Measurements from ENCODE around the gene COPS7A. TPM values are rescaled to one million over a fixed set of nuclear protein-coding genes. Genes with fewer than 3 reads are reported as not detected.
"Not testable (repeated sequence)": the region's sequence is repeated elsewhere in the genome, so short reads cannot be mapped to it uniquely, and the experiment has no call there.

Gene COPS7A
- total RNA-seq, 2 donors from 2014 or later: 33.3 to 47.6 TPM

GRCh38 chr12:6699259-6699988, 24.4 kb upstream of the COPS7A start:
- Histone ChIP-seq H3K9me3 (no peaks in the 10 kb centered on the region), H3K4me1 (peaks cover 3% of the 10 kb centered on the region), H3K9ac (ENCODE audit: low read depth in 2 of 2, low read length in 2 of 2) (no peak overlapping the region), H3K27me3 (peaks cover 28% of the 10 kb centered on the region), H3K36me3 (no peaks in the 10 kb centered on the region), H3K4me3 (peak overlapping the region; percentile 42), H3K27ac (no peak overlapping the region)
- DNase-seq: no peak
- no peak for TF ChIP-seq CTCF (IDR thresholded peaks at IDR 0.05)
- intact Hi-C loops (cut with DNase I): no loop called here

- Histone ChIP-seq H3K9ac (ENCODE audit: low read depth in 2 of 2, low read length in 2 of 2) (peak overlapping the region in 1 of 2 donors; percentile 46), H3K27ac (no peak overlapping the region), H3K9me3 (no peaks in the 10 kb centered on the region), H3K4me3 (peak overlapping the region; percentile 42), H3K27me3 (peaks cover 28% of the 10 kb centered on the region), H3K4me1 (peaks cover 3% of the 10 kb centered on the region), H3K36me3 (no peaks in the 10 kb centered on the region)
- TF ChIP-seq CTCF (IDR thresholded peaks at IDR 0.05): no peak
- no peak for DNase-seq
- intact Hi-C loops (cut with DNase I): no loop called here
Observed at GRCh38 chr12:6699989-6700645, 23.7 kb upstream of the COPS7A start.

- peaks cover 28% of the 10 kb centered on the region for H3K27me3 ChIP-seq
- H3K4me3 ChIP-seq: peak within 1 kb of the TSS; percentile 42
- no peaks in the 10 kb centered on the region for H3K36me3 ChIP-seq
- no peak for TF ChIP-seq CTCF (IDR thresholded peaks at IDR 0.05)
- peak within 1 kb of the TSS in 1 of 2 donors; percentile 46 for H3K9ac ChIP-seq (ENCODE audit: low read depth in 2 of 2, low read length in 2 of 2)
- peaks cover 3% of the 10 kb centered on the region for H3K4me1 ChIP-seq
- H3K27ac ChIP-seq: no peak within 1 kb of the TSS
- DNase-seq: no peak
- H3K9me3 ChIP-seq: no peaks in the 10 kb centered on the region
- intact Hi-C loops (cut with DNase I): no loop called here
Observed at GRCh38 chr12:6700646-6701051, 23.2 kb upstream of the COPS7A start, which contains the start of gene PIANP. TSS of gene PIANP (minus strand) at chr12:6700815. CDS start at chr12:6698061, 2,754 bp downstream.

- no peak for DNase-seq
- H3K4me1 ChIP-seq: peaks cover 3% of the 10 kb centered on the region
- peak overlapping the region; percentile 42 for H3K4me3 ChIP-seq
- H3K36me3 ChIP-seq: no peaks in the 10 kb centered on the region
- peaks cover 28% of the 10 kb centered on the region for H3K27me3 ChIP-seq
- no peak for TF ChIP-seq CTCF (IDR thresholded peaks at IDR 0.05)
- intact Hi-C loops (cut with DNase I): no loop called here
- peak overlapping the region in 1 of 2 donors; percentile 39 for H3K9ac ChIP-seq (ENCODE audit: low read depth in 2 of 2, low read length in 2 of 2)
- H3K27ac ChIP-seq: no peak overlapping the region
- H3K9me3 ChIP-seq: no peaks in the 10 kb centered on the region
Observed at GRCh38 chr12:6701078-6701768, 22.6 kb upstream of the COPS7A start.

- TF ChIP-seq CTCF (IDR thresholded peaks at IDR 0.05): no peak
- peaks cover 28% of the 10 kb centered on the region for H3K27me3 ChIP-seq
- no peak overlapping the region for H3K4me3 ChIP-seq
- DNase-seq: no peak
- H3K4me1 ChIP-seq: peaks cover 3% of the 10 kb centered on the region
- H3K36me3 ChIP-seq: no peaks in the 10 kb centered on the region
- no peak overlapping the region for H3K9ac ChIP-seq (ENCODE audit: low read depth in 2 of 2, low read length in 2 of 2)
- intact Hi-C loops (cut with DNase I): no loop called here
- no peak overlapping the region for H3K27ac ChIP-seq
- H3K9me3 ChIP-seq: no peaks in the 10 kb centered on the region
Observed at GRCh38 chr12:6703631-6704030, 20.2 kb upstream of the COPS7A start.

- DNase-seq; H3K4me1 ChIP-seq; intact Hi-C loops (cut with DNase I); H3K9me3 ChIP-seq; H3K27me3 ChIP-seq; H3K9ac ChIP-seq (ENCODE audit: low read depth in 2 of 2, low read length in 2 of 2); H3K27ac ChIP-seq; H3K4me3 ChIP-seq; H3K36me3 ChIP-seq: not testable (repeated sequence)
Observed at GRCh38 chr12:6708351-6708750, 15.5 kb upstream of the COPS7A start.

All from colonic mucosa (tissue), 4 donors.